ELR (cell line): Measurements from ENCODE around the gene HTR7.
A peak's percentile ranks its signal among the peaks of the same experiment; 100 is the strongest.
"Not testable (repeated sequence)": the region's sequence is repeated elsewhere in the genome, so short reads cannot be mapped to it uniquely, and the experiment has no call there.

Source experiments
- DNase-seq: peaks from one replicate; pipeline ENCODE4 v3.0.0-alpha.2; 2015; ENCODE audit warnings: low read depth

HTR7 gene

GRCh38 chr10:90858461-90858968 lies 676 bp upstream of the HTR7 start:
- peak; percentile 13 for DNase-seq

- peak; percentile 31 for DNase-seq
Observed at GRCh38 chr10:90856964-90857634, 740 bp downstream of the HTR7 start.

DNA sequence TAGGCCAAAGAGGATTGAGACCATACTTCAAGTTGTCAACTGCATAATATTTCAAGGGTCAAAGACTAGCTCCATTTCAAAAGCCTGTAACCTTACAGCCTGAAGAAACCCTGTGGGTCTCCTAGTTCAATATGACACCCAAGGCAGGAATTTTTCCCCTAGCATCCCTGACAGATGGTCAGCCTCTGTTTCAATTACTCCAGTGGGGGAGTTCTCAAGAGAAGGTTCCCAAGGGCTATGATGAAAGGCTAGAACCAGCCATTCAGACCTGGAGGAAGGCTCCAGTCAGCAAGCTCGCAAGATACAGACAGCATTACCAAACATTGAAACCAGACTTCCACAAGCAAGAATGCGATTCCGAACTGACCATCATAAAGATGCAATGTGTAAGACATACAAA lies 1.6 kb downstream of the HTR7 start:
- DNase-seq, result peak; percentile 22

GRCh38 chr10:90855126-90855525 lies 2.7 kb downstream of the HTR7 start:
- DNase-seq, result no peak

DNA sequence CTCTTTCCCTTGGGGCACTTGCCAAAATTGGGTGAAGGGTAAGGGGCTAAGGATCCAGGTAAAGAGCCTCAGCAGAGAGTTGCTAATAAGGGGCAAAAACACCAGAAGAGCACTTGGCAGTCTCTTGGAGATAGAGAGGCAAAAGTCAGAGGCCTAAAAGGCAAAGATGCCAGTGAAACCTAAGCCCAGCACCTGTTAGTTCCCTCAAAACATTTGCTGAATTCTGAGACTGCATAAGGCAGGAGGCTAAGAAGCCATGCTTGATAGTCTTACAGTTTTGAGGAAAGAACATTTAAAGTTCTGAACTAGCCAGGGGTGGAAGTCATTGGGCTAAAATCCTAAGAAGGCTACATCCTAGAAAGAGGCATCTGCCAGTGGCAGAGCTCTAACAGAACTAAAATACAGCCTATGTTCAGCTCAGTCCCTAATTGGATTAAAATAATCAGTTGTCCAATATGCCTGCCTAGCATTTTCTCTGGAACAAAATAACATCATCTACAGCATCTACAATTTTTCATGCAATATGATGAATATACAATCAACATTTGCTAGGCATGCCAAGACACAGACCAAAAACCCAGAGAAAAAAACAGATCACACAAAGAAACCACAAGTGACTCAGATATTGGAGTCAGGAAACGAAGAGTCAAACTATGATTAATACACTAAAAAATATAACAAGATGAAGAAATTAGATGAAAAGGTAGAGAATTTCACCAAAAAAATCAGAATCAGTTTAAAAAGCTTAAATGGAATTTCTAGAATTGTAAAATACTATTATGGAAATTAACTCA lies 7.7 kb downstream of the HTR7 start:
- peak; percentile 81 for DNase-seq

- peak; percentile 65 for DNase-seq
Observed at GRCh38 chr10:90847436-90847835, 10.4 kb downstream of the HTR7 start.

GRCh38 chr10:90846746-90847145 lies 11.1 kb downstream of the HTR7 start:
- DNase-seq, result no peak

DNA sequence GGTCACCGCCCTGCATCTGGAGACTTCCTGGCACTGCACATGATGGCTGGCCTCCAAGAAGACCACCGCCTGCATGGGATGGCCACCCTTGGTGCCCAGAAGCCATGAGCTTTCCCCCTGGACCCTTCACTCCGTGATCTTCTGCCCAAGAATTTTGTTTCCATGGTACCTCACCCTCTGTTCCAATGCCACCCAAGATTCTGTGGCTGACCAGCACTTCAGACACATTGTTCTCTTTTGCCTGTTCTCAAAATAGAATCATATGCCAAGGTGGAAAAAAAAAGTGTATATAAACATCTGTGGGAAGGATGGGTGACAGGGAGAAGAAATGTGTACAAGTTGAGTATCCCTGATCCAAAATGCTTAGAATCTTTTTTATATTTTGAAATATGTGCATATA lies 12.1 kb downstream of the HTR7 start:
- no peak for DNase-seq

DNA sequence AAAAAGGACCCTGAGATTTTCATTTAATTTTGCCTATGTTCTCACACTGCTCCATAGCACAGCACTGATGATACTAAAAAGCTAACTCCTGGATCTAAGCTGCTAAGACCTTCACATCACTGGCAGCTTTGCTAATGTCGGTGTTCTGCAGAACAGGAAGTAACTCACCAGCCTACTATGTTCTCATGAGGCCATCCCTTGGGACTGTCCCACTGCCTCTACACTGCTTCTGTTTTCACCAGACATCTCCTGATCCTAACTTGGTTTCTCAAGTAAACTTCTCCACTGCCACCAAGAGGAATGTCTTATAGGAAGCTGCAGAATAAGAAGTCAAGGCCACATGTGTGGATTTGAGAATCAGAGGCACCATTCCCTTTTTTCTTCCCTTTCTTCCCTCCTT lies 15.1 kb downstream of the HTR7 start:
- no peak for DNase-seq

DNA sequence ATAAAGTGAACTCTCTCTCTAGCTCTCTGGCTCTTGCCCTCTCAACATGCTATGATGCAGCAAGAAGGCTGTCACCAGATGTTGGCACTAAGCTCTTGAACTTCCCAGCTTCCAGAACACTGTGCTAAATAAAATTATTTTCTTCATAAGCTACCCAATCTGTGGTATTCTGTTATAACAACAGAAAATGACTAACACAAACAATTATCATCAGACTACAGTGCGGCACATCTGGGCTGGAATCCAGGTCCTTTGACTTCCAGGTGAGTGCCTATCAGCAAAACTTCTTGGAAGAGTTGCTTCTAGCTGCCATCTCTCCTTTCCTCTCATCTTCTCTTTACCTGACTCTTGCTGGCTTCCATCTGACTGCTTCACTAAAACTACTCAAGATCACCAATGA lies 20.4 kb downstream of the HTR7 start:
- no peak for DNase-seq

- DNase-seq, result no peak
Observed at GRCh38 chr10:90834326-90834725, 23.5 kb downstream of the HTR7 start.

DNA sequence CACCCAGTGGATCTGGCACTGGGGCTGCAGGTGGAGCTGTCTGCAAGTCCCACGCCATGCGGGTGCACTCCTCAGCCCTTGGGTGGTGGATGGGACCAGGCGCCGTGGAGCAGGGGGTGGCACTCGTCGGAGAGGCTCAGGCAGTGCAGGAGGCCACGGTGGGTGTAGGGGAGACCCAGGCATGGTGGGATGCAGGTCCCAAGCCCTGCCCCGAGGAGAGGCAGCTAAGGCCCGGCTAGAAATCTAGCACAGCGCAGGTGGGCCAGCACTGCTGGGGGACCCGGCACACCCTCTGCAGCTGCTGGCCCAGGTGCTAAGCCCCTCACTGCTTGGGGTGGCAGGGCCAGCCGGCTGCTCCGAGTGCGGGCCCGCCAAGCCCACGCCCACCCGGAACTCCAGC lies 25.7 kb downstream of the HTR7 start:
- no peak for DNase-seq

DNA sequence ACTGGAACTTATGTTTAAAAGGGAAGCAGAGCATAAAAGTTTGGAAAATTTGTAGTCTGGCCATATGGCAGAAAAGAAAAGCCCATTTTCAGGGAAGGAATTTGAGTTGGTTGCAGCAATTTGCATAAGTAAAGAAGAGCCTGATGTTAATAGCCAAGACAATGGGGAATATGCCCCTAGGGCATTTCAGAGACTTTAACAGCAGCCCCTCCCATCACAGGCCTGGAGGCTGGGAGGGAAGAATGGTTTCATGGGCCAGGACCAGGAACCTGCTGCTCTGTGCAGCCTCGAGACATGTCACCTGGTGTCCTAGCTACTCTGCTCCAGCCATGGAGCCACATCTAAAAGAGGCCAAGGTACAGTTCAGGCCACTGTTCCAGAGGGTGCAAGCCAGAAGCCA lies 35.3 kb downstream of the HTR7 start:
- DNase-seq, result no peak

GRCh38 chr10:90821864-90822263 lies 36.0 kb downstream of the HTR7 start:
- DNase-seq, result not testable (repeated sequence)

DNA sequence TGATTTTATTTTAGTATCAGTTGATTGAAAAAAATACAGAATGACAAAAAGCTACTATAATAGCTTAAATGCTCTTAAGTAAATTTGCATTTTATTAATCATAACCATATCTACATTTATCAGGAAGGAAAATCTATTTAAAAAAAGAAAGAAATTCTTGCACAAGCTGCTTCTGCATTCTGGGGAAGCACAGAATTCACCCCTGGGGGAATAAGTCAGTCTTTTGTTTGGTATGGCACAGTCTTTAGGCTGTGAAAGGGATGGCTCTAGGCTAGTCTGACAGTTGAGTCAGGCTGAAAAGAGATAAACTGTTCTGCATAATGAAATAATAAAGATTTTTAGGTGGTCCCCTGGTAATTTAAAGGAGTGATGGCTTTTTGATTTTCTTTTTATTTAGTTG lies 37.9 kb downstream of the HTR7 start:
- DNase-seq, result no peak

DNA sequence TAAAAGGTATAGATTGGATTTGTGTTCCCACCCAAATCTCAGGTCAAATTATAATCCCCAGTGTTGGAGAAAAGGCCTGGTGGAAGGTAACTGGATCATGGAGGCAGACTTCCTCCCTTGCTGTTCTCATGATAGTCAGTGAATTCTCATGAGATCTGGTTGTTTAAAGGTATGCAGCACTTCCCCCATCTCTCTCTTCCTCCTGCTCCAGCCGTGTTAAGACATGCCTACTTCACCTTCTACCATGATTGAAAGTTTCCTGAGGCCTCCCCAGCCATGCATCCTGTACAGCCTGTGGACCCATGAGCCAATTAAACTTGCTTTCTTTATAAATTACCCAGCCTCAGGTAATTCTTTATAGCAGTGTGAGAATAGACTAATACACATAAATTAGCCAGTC lies 39.1 kb downstream of the HTR7 start:
- no peak for DNase-seq

GRCh38 chr10:90817128-90817889 lies 40.5 kb downstream of the HTR7 start:
- no peak for DNase-seq

DNA sequence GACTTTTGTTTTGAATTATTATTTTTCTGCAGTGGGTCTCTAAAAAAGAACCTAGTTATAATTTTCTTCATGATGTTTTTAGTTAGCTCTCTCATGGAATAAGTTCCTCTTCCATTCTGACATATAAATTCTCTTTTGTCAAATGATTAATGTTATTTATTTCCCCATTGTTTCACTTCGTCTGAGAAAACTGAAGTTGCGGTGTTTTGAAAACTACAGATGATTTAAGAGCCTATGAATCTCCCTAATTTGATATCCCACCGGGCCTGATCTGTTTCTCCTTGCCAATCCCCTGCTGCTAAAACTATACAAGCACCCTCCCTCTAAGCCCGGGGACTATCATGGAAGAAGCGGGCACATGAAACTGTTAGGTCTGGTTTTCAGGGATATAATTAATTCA lies 41.4 kb downstream of the HTR7 start:
- DNase-seq, result no peak

DNA sequence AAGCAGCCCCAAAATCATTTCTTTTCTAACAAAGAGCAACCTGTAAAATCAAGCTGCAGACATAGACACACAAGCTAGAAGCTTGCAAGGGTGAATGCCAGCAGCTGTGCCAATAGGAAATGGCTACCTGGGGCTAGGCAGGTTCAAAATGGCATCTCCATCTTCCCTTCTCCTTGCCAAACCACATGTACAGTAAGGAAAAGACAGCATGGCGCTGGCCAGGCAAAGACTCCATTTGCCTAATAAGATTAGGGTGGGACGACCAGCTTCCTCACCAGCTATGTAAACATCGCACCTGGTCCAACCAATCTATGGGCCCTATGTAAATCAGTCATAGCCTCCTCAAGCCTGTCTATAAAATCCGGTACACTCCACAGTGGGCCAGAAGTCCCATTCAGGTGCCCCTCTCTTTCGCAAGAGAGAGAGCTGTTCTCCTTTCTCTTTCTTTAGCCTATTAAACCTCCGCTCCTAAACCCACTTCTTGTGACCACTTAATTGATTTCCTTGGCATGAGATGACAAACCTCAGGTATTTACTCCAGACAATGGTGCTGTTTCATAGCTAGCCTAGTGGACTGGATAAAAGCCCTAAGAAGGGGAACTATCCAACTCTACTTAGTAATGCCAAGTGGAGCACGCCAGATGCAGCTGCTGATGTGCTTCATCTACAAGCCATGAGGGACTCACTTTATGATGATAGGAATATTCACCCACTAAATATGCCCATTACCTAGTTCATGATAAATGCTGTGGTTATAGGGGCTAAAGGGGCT lies 44.1 kb downstream of the HTR7 start:
- no peak for DNase-seq

- not testable (repeated sequence) for DNase-seq
Observed at GRCh38 chr10:90807106-90807505, 50.7 kb downstream of the HTR7 start.

DNA sequence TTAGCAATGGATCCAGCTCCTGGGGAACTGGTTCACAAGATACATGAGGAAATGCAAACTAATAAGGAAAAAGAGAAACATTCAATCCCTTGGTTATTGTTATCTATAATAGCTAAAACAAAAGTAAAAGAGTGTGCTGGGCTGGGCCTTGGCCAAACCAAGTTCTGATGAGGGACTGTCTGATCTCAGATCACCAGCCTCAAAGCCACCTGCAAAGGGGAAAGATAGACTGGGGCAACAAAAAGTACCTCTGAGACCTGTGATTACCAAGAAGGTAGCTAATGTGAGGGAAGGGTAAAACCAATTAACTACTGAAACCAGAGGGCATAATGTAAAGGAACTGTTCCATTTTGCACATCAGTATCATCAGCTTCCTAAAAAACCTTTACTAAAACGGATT lies 51.2 kb downstream of the HTR7 start:
- DNase-seq, result no peak

GRCh38 chr10:90805206-90805605 lies 52.6 kb downstream of the HTR7 start:
- DNase-seq, result no peak
